Fibroblast of skin of abdomen (primary cell): Measurements from ENCODE around the gene IFT172.
A peak's percentile ranks its signal among the peaks of the same experiment; 100 is the strongest.
"Not testable (repeated sequence)": the region's sequence is repeated elsewhere in the genome, so short reads cannot be mapped to it uniquely, and the experiment has no call there.

Experiments
- DNase-seq: peaks from one replicate; pipeline ENCODE4 v3.0.0-alpha.2; 2013

IFT172 gene

GRCh38 chr2:27492557-27492956 is 3.0 kb upstream of the IFT172 start:
- no peak for DNase-seq

- peak; percentile 22 for DNase-seq
Measured at GRCh38 chr2:27489118-27489497, 435 bp downstream of the IFT172 start.

DNA sequence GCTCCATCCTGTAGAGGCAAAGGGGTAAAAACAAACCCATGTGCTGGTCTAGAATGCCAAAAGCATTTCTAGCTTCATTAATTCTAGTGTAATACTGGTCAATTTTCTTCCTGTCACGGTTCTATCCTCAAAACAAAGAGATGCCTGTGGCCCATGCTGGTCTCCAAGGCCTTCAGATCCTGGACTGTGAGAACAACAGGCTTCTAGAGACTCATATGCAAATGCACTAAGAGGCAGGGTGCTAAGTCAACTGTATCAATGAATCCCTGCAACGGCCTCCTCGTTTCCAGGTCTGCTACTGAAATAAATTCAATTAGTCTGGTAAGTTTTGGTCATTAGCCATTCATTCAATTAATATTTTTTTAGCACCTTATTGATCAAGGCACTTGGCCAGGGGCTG is 4.0 kb downstream of the IFT172 start:
- DNase-seq = no peak

- no peak for DNase-seq
Measured at GRCh38 chr2:27471961-27472360, 17.6 kb downstream of the IFT172 start.

DNA sequence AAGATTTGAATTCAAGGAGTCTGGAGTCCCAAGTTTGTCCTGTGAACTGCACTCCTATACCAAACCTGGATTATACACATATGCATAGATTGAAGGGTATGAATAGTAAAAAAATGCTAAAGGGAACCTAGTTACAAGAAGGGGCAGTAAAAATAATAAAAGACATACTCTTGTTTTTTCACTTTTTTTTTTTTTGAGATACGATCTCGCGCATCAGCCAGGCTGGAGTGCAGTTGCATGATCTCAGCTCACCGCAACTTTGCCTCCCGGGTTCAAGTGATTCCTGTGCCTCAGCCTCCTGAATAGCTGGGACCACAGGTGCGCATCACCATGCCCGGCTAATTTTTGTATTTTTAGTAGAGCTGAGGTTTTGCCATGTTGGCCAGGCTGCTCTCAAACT is 25.1 kb downstream of the IFT172 start:
- no peak for DNase-seq

GRCh38 chr2:27461118-27461517 is 28.4 kb downstream of the IFT172 start:
- no peak for DNase-seq

- no peak for DNase-seq
Measured at GRCh38 chr2:27453968-27454367, 35.6 kb downstream of the IFT172 start.

DNA sequence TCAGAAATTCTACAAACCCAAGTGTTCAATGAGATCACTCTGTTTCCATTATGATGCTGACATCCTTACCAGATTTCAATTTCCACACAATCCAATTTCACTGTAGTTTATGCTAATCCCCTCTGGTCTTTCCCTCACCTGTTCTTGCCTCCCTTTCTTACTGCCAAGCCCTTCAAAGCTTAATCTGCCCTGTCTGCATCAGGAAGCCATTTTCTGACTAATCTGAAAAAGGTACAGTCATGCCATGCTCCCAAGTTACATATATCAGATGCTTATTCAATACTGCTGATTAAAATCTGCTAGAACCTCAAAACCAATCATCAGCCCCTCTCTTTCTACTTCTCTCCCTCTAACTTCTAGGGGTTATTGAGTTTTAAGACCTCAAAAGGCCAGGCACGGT is 38.4 kb downstream of the IFT172 start:
- no peak for DNase-seq

- no peak for DNase-seq
Measured at GRCh38 chr2:27448381-27448780, 41.2 kb downstream of the IFT172 start.

DNA sequence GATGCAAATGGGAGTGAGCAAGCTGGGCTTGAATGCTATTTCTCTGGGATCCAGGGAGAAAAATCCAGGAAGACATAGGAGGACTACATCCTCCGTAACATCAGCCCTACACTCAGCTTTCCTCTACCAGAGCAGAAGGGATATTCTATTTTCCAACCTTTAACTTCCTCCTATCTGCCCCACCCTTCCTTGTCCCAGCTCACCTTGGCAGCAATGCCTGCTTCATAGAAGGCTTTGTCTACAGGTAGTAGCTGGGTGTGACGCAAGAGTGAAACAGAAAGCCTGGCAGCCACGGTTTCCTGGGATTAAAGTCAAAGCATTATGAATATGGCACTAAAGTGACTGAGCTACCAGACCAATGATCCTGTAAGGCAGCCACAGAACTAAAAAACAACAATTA is 43.5 kb downstream of the IFT172 start:
- DNase-seq = no peak

- no peak for DNase-seq
Measured at GRCh38 chr2:27445615-27446014, 43.9 kb downstream of the IFT172 start.

DNA sequence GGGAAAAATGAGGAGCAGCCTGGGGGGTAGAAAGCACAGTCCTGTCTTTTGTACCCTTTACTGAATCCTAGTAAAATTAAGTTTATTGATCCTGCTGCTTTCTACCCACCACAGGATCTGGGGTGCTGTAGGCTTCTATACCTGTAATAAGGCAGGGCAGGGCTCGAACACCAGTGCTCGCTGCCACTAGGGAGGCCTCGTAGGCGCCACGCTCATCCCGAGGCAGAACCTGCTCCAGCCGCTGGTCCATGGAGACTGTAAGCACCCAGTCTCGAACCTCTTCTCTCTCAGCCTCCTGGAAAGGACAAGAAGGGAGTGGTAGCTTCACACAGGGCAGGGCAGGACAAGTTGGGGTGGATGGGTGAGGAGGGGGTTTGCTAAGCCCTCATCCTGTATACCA is 44.4 kb downstream of the IFT172 start:
- DNase-seq = no peak

- no peak for DNase-seq
Measured at GRCh38 chr2:27442920-27443282, 46.6 kb downstream of the IFT172 start.

GRCh38 chr2:27441958-27442919 is 47.3 kb downstream of the IFT172 start, which contains the start of gene KRTCAP3:
KRTCAP3 (plus strand) TSS chr2:27442381; CDS start chr2:27442413, 32 bp downstream.
- no peak for DNase-seq

DNA sequence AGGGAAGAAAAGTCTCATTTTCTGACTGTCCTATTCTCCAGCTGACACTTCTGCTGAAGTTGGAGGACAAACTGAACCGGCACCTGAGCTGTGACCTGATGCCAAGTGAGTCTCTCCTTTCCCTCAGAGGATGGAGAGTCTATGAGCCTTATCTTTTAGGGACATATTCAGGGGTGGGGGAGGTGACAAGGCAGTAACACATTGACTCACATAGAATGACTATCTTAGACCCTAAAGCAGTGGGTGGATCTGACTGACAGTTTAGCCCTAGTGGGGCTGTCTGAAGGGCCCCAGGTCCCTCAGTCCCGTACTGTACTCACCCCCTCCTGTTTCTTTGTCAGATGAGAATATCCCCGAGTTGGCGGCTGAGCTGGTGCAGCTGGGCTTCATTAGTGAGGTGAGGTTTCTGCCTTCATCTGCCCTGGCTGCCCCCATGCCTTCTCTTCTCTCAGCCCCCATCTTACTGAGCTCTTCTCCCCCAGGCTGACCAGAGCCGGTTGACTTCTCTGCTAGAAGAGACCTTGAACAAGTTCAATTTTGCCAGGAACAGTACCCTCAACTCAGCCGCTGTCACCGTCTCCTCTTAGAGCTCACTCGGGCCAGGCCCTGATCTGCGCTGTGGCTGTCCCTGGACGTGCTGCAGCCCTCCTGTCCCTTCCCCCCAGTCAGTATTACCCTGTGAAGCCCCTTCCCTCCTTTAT is 48.2 kb downstream of the IFT172 start:
- no peak for DNase-seq

- no peak for DNase-seq
Measured at GRCh38 chr2:27435628-27436027, 53.9 kb downstream of the IFT172 start.

DNA sequence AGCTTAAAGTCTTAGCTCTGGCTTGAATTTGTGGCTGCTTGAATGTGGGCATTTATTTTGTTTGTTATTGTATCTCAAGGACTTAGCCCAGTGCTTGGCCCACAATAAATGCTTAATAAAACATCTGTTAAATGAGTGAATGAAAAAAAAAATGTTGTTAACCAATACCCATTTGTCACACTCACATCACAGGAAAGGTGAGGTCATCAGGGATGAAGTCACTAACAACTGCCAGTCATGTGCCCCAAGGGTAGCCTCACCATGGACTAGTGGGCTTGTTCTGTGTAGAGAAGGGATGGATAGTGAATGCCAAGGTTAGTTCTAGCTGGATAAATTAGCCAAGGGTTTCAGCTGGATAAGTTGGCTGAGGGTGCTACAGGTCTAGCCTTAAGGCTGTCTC is 58.1 kb downstream of the IFT172 start:
- peak; percentile 23 for DNase-seq

DNA sequence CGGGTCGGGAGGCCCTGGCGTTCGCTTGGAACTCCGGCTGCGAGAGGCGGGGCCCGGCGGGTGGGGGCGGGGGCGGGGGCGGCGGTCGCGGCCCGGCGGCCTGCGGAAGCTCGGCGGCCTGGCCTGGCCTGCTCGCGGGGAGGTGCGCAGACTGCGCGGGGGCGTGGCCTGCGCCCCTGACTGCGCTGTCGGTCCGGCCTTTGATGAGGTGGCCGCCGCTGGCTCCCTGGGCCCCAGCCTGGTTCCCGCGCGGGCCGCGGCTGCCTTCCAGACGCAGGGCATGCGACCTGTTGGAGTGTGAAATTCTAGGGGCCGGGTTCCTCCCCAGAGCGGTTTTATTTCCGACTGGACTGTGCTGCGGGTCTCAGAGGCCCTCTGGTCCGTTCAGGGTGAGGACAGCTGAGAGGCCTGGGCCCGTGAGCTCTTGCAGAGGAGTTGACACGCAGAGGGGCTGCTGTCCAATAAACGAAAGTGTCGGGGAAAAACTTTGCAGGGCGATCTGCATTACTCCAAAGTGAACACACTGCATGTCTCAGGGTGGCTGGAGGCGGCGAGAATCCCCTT is 60.5 kb downstream of the IFT172 start:
- DNase-seq = peak; percentile 83

- DNase-seq = peak; percentile 85
Measured at GRCh38 chr2:27428213-27428977, 61.1 kb downstream of the IFT172 start, which contains the start of gene NRBP1. NRBP1 (plus strand) TSS chr2:27428631; CDS start chr2:27433274, 4,643 bp downstream.

- DNase-seq = no peak
Measured at GRCh38 chr2:27427863-27428212, 61.7 kb downstream of the IFT172 start.

- DNase-seq = not testable (repeated sequence)
Measured at GRCh38 chr2:27425039-27425438, 64.5 kb downstream of the IFT172 start.

DNA sequence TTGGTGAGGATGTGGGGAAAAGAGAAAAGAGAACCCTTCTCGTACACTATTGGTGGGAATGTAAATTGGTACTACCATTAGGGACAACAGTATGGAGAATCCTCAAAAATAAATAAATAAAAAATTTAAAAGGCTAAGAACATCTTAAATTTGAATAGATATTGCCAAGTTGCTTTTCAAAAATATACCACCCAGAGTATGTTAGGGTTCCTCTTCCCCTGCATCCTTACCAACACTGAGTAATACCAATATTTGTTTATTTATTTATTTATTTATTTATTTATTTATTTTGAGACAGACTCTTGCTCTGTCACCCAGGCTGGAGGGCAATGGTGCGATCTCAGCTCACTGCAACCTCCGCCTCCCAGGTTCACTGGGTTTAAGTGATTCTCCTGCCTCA is 66.6 kb downstream of the IFT172 start:
- DNase-seq = no peak
